ENCODE measurements around the gene POLG. TPM values are rescaled to one million over a fixed set of nuclear protein-coding genes. Genes with fewer than 3 reads are reported as not detected.
"Not testable (repeated sequence)": the region's sequence is repeated elsewhere in the genome, so short reads cannot be mapped to it uniquely, and the experiment has no call there.

The POLG gene
- total RNA-seq, 1 donor, result 61.2 TPM

DNA sequence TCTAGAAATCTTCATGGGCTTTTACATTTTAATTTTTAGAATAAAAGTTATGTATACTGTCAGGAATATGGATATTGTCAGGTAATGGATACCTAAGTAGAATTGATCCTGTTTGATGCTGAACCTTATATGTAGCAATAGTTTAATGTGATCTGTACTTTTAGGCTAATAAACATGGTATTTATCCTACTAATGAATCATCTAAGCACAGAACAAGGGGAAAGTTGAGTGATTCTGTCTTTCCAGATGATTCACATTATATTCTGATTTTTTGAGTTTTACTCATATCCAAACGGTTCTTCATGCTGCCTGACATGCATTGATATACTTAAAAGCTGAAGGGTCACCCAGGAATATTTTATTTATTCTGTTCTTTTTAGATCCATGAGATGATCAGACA, 56.3 kb downstream of the POLG start:
- Histone ChIP-seq H3K4me2 (ENCODE audit: insufficient read depth, low read length) (no peak overlapping the region), H3K36me3 (ENCODE audit: insufficient read depth, low read length) (no peaks in the 10 kb centered on the region), H3K27ac (ENCODE audit: low read depth, low read length) (no peak overlapping the region), H3K27me3 (ENCODE audit: insufficient read depth, low read length) (no peaks in the 10 kb centered on the region), H3K4me1 (ENCODE audit: insufficient read depth, low read length) (no peaks in the 10 kb centered on the region), H3K4me3 (ENCODE audit: insufficient read depth, low read length) (no peak overlapping the region), H4K20me1 (ENCODE audit: insufficient read depth, low read length) (no peaks in the 10 kb centered on the region), H3K79me2 (ENCODE audit: insufficient read depth, low read length) (no peaks in the 10 kb centered on the region), H2AFZ (ENCODE audit: low read length) (no peak overlapping the region), H3K9me3 (ENCODE audit: low read depth, low read length) (no peaks in the 10 kb centered on the region)
- no peak for DNase-seq (ENCODE audit: insufficient read length, low spot score, missing footprints)
- TF ChIP-seq, protein P1, sequence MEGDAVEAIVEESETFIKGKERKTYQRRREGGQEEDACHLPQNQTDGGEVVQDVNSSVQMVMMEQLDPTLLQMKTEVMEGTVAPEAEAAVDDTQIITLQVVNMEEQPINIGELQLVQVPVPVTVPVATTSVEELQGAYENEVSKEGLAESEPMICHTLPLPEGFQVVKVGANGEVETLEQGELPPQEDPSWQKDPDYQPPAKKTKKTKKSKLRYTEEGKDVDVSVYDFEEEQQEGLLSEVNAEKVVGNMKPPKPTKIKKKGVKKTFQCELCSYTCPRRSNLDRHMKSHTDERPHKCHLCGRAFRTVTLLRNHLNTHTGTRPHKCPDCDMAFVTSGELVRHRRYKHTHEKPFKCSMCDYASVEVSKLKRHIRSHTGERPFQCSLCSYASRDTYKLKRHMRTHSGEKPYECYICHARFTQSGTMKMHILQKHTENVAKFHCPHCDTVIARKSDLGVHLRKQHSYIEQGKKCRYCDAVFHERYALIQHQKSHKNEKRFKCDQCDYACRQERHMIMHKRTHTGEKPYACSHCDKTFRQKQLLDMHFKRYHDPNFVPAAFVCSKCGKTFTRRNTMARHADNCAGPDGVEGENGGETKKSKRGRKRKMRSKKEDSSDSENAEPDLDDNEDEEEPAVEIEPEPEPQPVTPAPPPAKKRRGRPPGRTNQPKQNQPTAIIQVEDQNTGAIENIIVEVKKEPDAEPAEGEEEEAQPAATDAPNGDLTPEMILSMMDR (IDR thresholded peaks at IDR 0.05; ENCODE audit: extremely low read depth, low read depth, low read length), result no peak

DNA sequence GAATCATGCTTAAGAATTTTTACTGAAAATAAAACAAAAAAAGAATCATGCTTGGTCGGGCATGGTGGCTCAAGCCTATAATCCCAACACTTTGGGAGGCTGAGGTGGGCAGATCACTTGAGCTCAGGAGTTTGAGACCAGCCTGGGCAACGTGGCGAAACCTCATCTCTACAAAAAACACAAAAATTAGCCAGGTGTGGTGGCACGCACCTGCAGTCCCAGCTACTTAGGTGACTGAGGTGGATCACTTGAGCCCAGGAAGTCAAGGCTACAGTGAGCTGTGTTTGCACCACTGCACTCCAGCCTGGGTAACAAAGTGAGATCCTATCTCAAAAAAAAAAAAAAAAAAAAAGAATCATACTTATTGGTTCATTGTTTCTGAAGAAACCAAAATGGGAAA, 57.3 kb downstream of the POLG start:
- not testable (repeated sequence) for H3K36me3 ChIP-seq (ENCODE audit: insufficient read depth, low read length)

More for the DNA sequence above, 57.3 kb downstream of the POLG start:
- not testable (repeated sequence) for H2AFZ ChIP-seq (ENCODE audit: low read length); H3K27ac ChIP-seq (ENCODE audit: low read depth, low read length); H3K4me2 ChIP-seq (ENCODE audit: insufficient read depth, low read length); H3K27me3 ChIP-seq (ENCODE audit: insufficient read depth, low read length); H3K79me2 ChIP-seq (ENCODE audit: insufficient read depth, low read length); H4K20me1 ChIP-seq (ENCODE audit: insufficient read depth, low read length); H3K4me3 ChIP-seq (ENCODE audit: insufficient read depth, low read length); H3K4me1 ChIP-seq (ENCODE audit: insufficient read depth, low read length); H3K9me3 ChIP-seq (ENCODE audit: low read depth, low read length); DNase-seq (ENCODE audit: insufficient read length, low spot score, missing footprints)

Small RNA genes within 50 kb of the gene (small RNA-seq; reads per million reads assigned to genes)
- not detected for gene MIR6766

Other genes with a start within 250 kb of the POLG start
- 115 and 151 TPM in 2 replicates for gene ABHD2, start 246.4 kb downstream of the POLG start, total RNA-seq
- under 0.01 TPM in 2 replicates for gene RLBP1, start 113.2 kb downstream of the POLG start, total RNA-seq
- 11.8 and 59.4 TPM in 2 replicates for gene FANCI, start 90.8 kb downstream of the POLG start, total RNA-seq
- not detected in 2 replicates for gene RHCG, start 161.8 kb upstream of the POLG start, total RNA-seq
- gene TICRR, start 240.6 kb upstream of the POLG start, total RNA-seq, result 0.72 and 0.88 TPM in 2 replicates